ENCODE data around the gene WDR46. TPM values are rescaled to one million over a fixed set of nuclear protein-coding genes. Genes with fewer than 3 reads are reported as not detected.

Gene WDR46
- total RNA-seq, 1 experiment from 2014 or later: 52.4 TPM

DNA sequence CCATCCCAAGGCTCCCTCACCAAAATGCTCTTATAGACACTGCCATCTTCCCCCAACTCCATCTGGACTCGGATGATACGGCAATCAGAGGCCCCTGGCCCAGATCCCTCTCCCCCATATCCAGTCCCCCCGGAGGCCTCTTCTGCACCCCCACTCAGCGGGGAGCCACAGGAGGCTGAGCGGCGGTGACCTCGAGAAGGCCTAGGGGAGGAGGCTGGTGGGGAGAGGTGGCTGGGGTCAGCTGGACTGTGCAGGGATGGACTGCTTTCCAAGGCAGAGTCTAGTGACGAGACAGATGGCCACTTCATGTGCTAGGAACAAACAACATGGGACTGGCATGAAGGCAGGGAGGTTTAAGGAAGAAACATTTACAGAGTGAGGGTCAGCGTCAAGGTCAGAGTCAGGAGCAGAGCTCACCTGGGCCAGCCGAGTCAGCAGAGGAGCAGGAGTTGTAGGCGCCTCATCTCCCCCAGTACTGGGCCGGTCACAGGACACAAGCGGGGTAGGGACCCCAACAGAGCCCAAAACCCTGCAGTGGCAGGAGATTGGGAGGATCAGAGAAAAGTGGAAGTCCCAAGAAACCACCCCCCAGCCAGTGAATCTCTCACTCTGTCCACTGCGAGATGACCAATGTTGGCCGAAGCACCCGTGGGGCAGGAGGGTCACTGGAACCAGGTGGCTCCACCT, 4.1 kb upstream of the WDR46 start:
- intact Hi-C loops (cut with micrococcal nuclease; ENCODE audit: unreplicated experiment): no loop called here
- Histone ChIP-seq H2AFZ (no peak overlapping the region), H3K36me3 (ENCODE audit: low read depth) (peaks cover 5% of the 10 kb centered on the region; the same call in 1 of the 2 replicates), H3K9me3 (ENCODE audit: insufficient read depth, low read depth) (no peaks in the 10 kb centered on the region), H3K4me1 (replicated peaks; ENCODE audit: insufficient read depth) (peaks cover 13% of the 10 kb centered on the region), H3K4me2 (no peak overlapping the region), H3F3A (ENCODE audit: insufficient read depth, low read depth) (peaks cover 20% of the 10 kb centered on the region), H4K20me1 (ENCODE audit: insufficient read depth) (no peaks in the 10 kb centered on the region; the same call in 1 of the 2 replicates), H3K27ac (no peak overlapping the region), H3K9me2 (ENCODE audit: insufficient read depth) (no peaks in the 10 kb centered on the region), H3K27me3 (ENCODE audit: insufficient read depth, low read depth) (no peaks in the 10 kb centered on the region), H3K79me2 (ENCODE audit: low read depth) (peaks cover 54% of the 10 kb centered on the region), H3K4me3 (no peak overlapping the region)
- DNase-seq: peak in 1 of 2 experiments; percentile 0
- ChIA-PET CTCF (no interaction called here), POLR2A (ENCODE audit: unreplicated experiment) (no interaction called here)
- BruUV-seq (replicated peaks): no TSS peak
- TF ChIP-seq, protein P1, sequence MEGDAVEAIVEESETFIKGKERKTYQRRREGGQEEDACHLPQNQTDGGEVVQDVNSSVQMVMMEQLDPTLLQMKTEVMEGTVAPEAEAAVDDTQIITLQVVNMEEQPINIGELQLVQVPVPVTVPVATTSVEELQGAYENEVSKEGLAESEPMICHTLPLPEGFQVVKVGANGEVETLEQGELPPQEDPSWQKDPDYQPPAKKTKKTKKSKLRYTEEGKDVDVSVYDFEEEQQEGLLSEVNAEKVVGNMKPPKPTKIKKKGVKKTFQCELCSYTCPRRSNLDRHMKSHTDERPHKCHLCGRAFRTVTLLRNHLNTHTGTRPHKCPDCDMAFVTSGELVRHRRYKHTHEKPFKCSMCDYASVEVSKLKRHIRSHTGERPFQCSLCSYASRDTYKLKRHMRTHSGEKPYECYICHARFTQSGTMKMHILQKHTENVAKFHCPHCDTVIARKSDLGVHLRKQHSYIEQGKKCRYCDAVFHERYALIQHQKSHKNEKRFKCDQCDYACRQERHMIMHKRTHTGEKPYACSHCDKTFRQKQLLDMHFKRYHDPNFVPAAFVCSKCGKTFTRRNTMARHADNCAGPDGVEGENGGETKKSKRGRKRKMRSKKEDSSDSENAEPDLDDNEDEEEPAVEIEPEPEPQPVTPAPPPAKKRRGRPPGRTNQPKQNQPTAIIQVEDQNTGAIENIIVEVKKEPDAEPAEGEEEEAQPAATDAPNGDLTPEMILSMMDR (conservative IDR thresholded peaks at IDR 0.05): no peak
- TF ChIP-seq EZH2 (IDR thresholded peaks at IDR 0.05; ENCODE audit: low read depth): no peak

- Histone ChIP-seq H3K4me1 (replicated peaks; ENCODE audit: insufficient read depth) (peaks cover 12% of the 10 kb centered on the region), H3K4me2 (peak overlapping the region; percentile 91), H4K20me1 (ENCODE audit: insufficient read depth) (no peaks in the 10 kb centered on the region; the same call in 1 of the 2 replicates), H3K79me2 (ENCODE audit: low read depth) (peaks cover 51% of the 10 kb centered on the region), H3K4me3 (peak overlapping the region; percentile 93), H2AFZ (no peak overlapping the region), H3K9me3 (ENCODE audit: insufficient read depth, low read depth) (no peaks in the 10 kb centered on the region), H3F3A (ENCODE audit: insufficient read depth, low read depth) (peaks cover 29% of the 10 kb centered on the region), H3K27ac (no peak overlapping the region), H3K27me3 (ENCODE audit: insufficient read depth, low read depth) (no peaks in the 10 kb centered on the region), H3K36me3 (ENCODE audit: low read depth) (peaks cover 17% of the 10 kb centered on the region), H3K9me2 (ENCODE audit: insufficient read depth) (no peaks in the 10 kb centered on the region)
- intact Hi-C loops (cut with micrococcal nuclease; ENCODE audit: unreplicated experiment): no loop called here
- ChIA-PET POLR2A (ENCODE audit: unreplicated experiment) (interaction anchor here (0.6 kb wide), 1 partner anchor 33 kb away, joined by 3 read pairs; no protein-coding TSS in a partner anchor), CTCF (no interaction called here)
- DNase-seq: peak in 1 of 2 experiments; percentile 3
- no TSS peak for BruUV-seq (replicated peaks)
- TF ChIP-seq, protein P1 (conservative IDR thresholded peaks at IDR 0.05): no peak
- TF ChIP-seq EZH2 (IDR thresholded peaks at IDR 0.05; ENCODE audit: low read depth): no peak
Measured at GRCh38 chr6:33290459-33290858, 1.4 kb upstream of the WDR46 start.

DNA sequence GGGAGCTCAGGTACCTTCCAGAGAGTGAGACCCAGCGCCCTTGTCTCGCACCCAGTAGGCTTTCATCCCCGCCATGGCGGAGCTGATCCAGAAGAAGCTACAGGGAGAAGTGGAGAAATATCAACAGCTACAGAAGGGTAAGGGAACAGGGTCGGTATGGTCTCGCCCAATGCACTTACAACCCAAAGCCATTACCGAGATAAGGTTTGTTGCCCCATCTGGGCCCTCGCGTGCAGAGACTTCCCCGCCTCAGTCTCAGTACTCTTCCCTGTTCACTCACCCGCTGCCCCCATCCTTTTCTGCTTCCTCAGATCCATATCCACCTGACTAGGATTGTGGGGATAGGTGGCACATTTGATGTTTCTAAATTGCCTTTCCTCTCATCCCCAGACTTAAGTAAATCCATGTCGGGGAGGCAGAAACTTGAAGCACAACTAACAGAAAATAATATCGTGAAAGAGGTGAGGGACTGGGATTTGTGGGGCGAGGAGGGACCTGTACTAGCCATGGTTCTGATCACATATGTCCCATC, 811 bp upstream of the WDR46 start:
- no peaks in the 10 kb centered on the region for H3K9me2 ChIP-seq (ENCODE audit: insufficient read depth)
- peak overlapping the region; percentile 81 for H2AFZ ChIP-seq
- TSS peak; percentile 77 for BruUV-seq (replicated peaks)
- H3K4me3 ChIP-seq: peak overlapping the region; percentile 93
- peaks cover 51% of the 10 kb centered on the region for H3K79me2 ChIP-seq (ENCODE audit: low read depth)
- H3K27ac ChIP-seq: peak overlapping the region; percentile 7; the same call in 1 of the 2 replicates
- H3K4me1 ChIP-seq (replicated peaks; ENCODE audit: insufficient read depth): peaks cover 12% of the 10 kb centered on the region
- CTCF ChIA-PET: interaction anchor here (0.9 kb wide), 1 partner anchor 170 kb away, joined by 12 read pairs; no protein-coding TSS in a partner anchor
- TF ChIP-seq EZH2 (IDR thresholded peaks at IDR 0.05; ENCODE audit: low read depth): no peak
- TF ChIP-seq, protein P1 (conservative IDR thresholded peaks at IDR 0.05): no peak
- no peaks in the 10 kb centered on the region for H3K9me3 ChIP-seq (ENCODE audit: insufficient read depth, low read depth)
- peak in 1 of 2 experiments; percentile 15 for DNase-seq
- H3K27me3 ChIP-seq (ENCODE audit: insufficient read depth, low read depth): no peaks in the 10 kb centered on the region
- POLR2A ChIA-PET (ENCODE audit: unreplicated experiment): interaction anchor here (0.5 to 1.6 kb wide), 8 partner anchors 8 to 318 kb away, joined by 3 to 13 read pairs (median 8); partner anchors contain the start of genes RGL2, RPS18, VPS52 and ZBTB22
- peak overlapping the region; percentile 91 for H3K4me2 ChIP-seq
- H3K36me3 ChIP-seq (ENCODE audit: low read depth): peaks cover 17% of the 10 kb centered on the region
- H4K20me1 ChIP-seq (ENCODE audit: insufficient read depth): no peaks in the 10 kb centered on the region; the same call in 1 of the 2 replicates
- peaks cover 29% of the 10 kb centered on the region for H3F3A ChIP-seq (ENCODE audit: insufficient read depth, low read depth)
- intact Hi-C loops (cut with micrococcal nuclease; ENCODE audit: unreplicated experiment): loop anchor here (10.0 kb wide), 1 partner anchor 285 kb away; no protein-coding TSS in a partner anchor

Data from PC-9 (cell line).